ENCODE measurements around the gene ZNF670.

The ZNF670 gene

GRCh38 chr1:247103859-247104591 lies 25.4 kb upstream of the ZNF670 start, which contains the start of gene ZNF669:
ZNF669 (minus strand) TSS chr1:247104356; CDS start chr1:247104199, 157 bp downstream.
- Histone ChIP-seq H3K4me3 (ENCODE audit: low read length) (peak within 1 kb of the TSS; percentile 88), H3K4me1 (ENCODE audit: control insufficient read depth, insufficient read depth, low read length) (peaks cover 14% of the 10 kb centered on the region), H3K9me3 (ENCODE audit: control insufficient read depth, low read length) (peaks cover 26% of the 10 kb centered on the region), H3K27me3 (replicated peaks; ENCODE audit: control insufficient read depth, insufficient read depth, low read length) (no peaks in the 10 kb centered on the region), H3K36me3 (ENCODE audit: control insufficient read depth, insufficient read depth, low read length, severe bottlenecking) (peaks cover 27% of the 10 kb centered on the region), H3K9ac (ENCODE audit: low read length) (peak within 1 kb of the TSS; percentile 86)
- DNase-seq (ENCODE audit: low read depth): peak; percentile 99

DNA sequence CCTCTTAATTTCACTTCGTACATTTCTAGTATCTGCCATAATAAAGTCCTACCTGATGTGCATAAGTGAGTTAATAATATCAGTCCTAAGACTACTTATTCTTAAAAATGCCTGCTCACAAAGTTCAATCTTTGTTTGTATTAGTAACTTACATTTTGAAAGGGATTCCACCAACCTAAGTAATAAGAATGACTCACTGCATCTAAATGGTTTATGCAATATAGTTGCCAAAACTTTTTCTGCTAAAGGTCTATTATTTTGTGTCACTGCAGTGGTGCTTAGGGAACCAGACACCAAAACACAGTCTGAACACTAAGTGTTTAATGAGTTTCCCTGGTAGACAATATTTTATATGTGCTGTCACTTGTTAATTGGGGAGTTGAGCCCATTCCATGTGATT lies 23.8 kb upstream of the ZNF670 start:
- H3K36me3 ChIP-seq (ENCODE audit: control insufficient read depth, insufficient read depth, low read length, severe bottlenecking): peaks cover 37% of the 10 kb centered on the region
- H3K9me3 ChIP-seq (ENCODE audit: control insufficient read depth, low read length): peaks cover 40% of the 10 kb centered on the region
- DNase-seq (ENCODE audit: low read depth): peak; percentile 59
- H3K27me3 ChIP-seq (replicated peaks; ENCODE audit: control insufficient read depth, insufficient read depth, low read length): no peaks in the 10 kb centered on the region
- no peak overlapping the region for H3K9ac ChIP-seq (ENCODE audit: low read length)
- H3K4me1 ChIP-seq (ENCODE audit: control insufficient read depth, insufficient read depth, low read length): peaks cover 14% of the 10 kb centered on the region
- peak overlapping the region; percentile 88 for H3K4me3 ChIP-seq (ENCODE audit: low read length)

GRCh38 chr1:247100676-247101279 lies 22.2 kb upstream of the ZNF670 start:
- Histone ChIP-seq H3K27me3 (replicated peaks; ENCODE audit: control insufficient read depth, insufficient read depth, low read length) (no peaks in the 10 kb centered on the region), H3K9me3 (ENCODE audit: control insufficient read depth, low read length) (peaks cover 48% of the 10 kb centered on the region), H3K9ac (ENCODE audit: low read length) (no peak overlapping the region), H3K36me3 (ENCODE audit: control insufficient read depth, insufficient read depth, low read length, severe bottlenecking) (peaks cover 42% of the 10 kb centered on the region), H3K4me3 (ENCODE audit: low read length) (peak overlapping the region; percentile 54), H3K4me1 (ENCODE audit: control insufficient read depth, insufficient read depth, low read length) (peaks cover 14% of the 10 kb centered on the region)
- DNase-seq (ENCODE audit: low read depth): no peak

GRCh38 chr1:247096958-247097357 lies 18.3 kb upstream of the ZNF670 start:
- H3K36me3 ChIP-seq (ENCODE audit: control insufficient read depth, insufficient read depth, low read length, severe bottlenecking): peaks cover 41% of the 10 kb centered on the region
- DNase-seq (ENCODE audit: low read depth): no peak

GRCh38 chr1:247096544-247096943 lies 17.9 kb upstream of the ZNF670 start:
- Histone ChIP-seq H3K9me3 (ENCODE audit: control insufficient read depth, low read length) (peaks cover 40% of the 10 kb centered on the region), H3K27me3 (replicated peaks; ENCODE audit: control insufficient read depth, insufficient read depth, low read length) (no peaks in the 10 kb centered on the region), H3K4me3 (ENCODE audit: low read length) (no peak overlapping the region), H3K4me1 (ENCODE audit: control insufficient read depth, insufficient read depth, low read length) (no peaks in the 10 kb centered on the region), H3K9ac (ENCODE audit: low read length) (no peak overlapping the region), H3K36me3 (ENCODE audit: control insufficient read depth, insufficient read depth, low read length, severe bottlenecking) (peaks cover 36% of the 10 kb centered on the region)
- no peak for DNase-seq (ENCODE audit: low read depth)

More at GRCh38 chr1:247096958-247097357, 18.3 kb upstream of the ZNF670 start:
- H3K4me3 ChIP-seq (ENCODE audit: low read length): no peak overlapping the region
- H3K27me3 ChIP-seq (replicated peaks; ENCODE audit: control insufficient read depth, insufficient read depth, low read length): no peaks in the 10 kb centered on the region
- no peak overlapping the region for H3K9ac ChIP-seq (ENCODE audit: low read length)
- H3K4me1 ChIP-seq (ENCODE audit: control insufficient read depth, insufficient read depth, low read length): peaks cover 2% of the 10 kb centered on the region
- H3K9me3 ChIP-seq (ENCODE audit: control insufficient read depth, low read length): peaks cover 45% of the 10 kb centered on the region

GRCh38 chr1:247096112-247096511 lies 17.5 kb upstream of the ZNF670 start:
- Histone ChIP-seq H3K4me3 (ENCODE audit: low read length) (no peak overlapping the region), H3K9ac (ENCODE audit: low read length) (no peak overlapping the region), H3K27me3 (replicated peaks; ENCODE audit: control insufficient read depth, insufficient read depth, low read length) (no peaks in the 10 kb centered on the region), H3K36me3 (ENCODE audit: control insufficient read depth, insufficient read depth, low read length, severe bottlenecking) (peaks cover 32% of the 10 kb centered on the region), H3K9me3 (ENCODE audit: control insufficient read depth, low read length) (peaks cover 36% of the 10 kb centered on the region), H3K4me1 (ENCODE audit: control insufficient read depth, insufficient read depth, low read length) (no peaks in the 10 kb centered on the region)
- no peak for DNase-seq (ENCODE audit: low read depth)

DNA sequence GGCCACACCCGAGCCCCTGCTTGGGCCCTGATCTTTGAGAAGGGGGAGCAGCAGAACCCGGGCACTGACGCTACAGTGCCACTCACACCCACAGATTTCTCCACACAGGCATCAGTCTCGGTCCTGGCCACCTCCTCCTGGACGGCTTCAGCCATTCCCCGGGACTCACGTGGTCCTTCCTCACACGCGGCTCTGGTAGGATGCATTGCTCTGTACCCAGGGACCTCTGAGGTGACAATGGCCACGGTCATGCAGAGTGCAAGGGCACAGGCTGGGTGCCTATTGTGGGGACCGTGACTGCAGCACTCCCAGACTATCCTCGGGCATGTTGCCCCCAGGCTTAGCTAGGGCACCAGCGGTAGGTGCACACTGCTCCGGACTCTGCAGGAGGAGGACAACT lies 11.8 kb upstream of the ZNF670 start:
- Histone ChIP-seq H3K27me3 (replicated peaks; ENCODE audit: control insufficient read depth, insufficient read depth, low read length) (no peaks in the 10 kb centered on the region), H3K36me3 (ENCODE audit: control insufficient read depth, insufficient read depth, low read length, severe bottlenecking) (no peaks in the 10 kb centered on the region), H3K9me3 (ENCODE audit: control insufficient read depth, low read length) (no peaks in the 10 kb centered on the region), H3K4me3 (ENCODE audit: low read length) (no peak overlapping the region), H3K4me1 (ENCODE audit: control insufficient read depth, insufficient read depth, low read length) (no peaks in the 10 kb centered on the region), H3K9ac (ENCODE audit: low read length) (no peak overlapping the region)
- DNase-seq (ENCODE audit: low read depth): no peak

GRCh38 chr1:247089616-247090375 lies 11.2 kb upstream of the ZNF670 start:
- Histone ChIP-seq H3K9ac (ENCODE audit: low read length) (no peak overlapping the region), H3K4me1 (ENCODE audit: control insufficient read depth, insufficient read depth, low read length) (no peaks in the 10 kb centered on the region)
- no peak for DNase-seq (ENCODE audit: low read depth)

GRCh38 chr1:247088967-247089366 lies 10.4 kb upstream of the ZNF670 start:
- no peaks in the 10 kb centered on the region for H3K4me1 ChIP-seq (ENCODE audit: control insufficient read depth, insufficient read depth, low read length)
- H3K4me3 ChIP-seq (ENCODE audit: low read length): no peak overlapping the region
- H3K27me3 ChIP-seq (replicated peaks; ENCODE audit: control insufficient read depth, insufficient read depth, low read length): no peaks in the 10 kb centered on the region
- H3K36me3 ChIP-seq (ENCODE audit: control insufficient read depth, insufficient read depth, low read length, severe bottlenecking): no peaks in the 10 kb centered on the region
- H3K9ac ChIP-seq (ENCODE audit: low read length): no peak overlapping the region
- H3K9me3 ChIP-seq (ENCODE audit: control insufficient read depth, low read length): no peaks in the 10 kb centered on the region
- no peak for DNase-seq (ENCODE audit: low read depth)

More at GRCh38 chr1:247089616-247090375, 11.2 kb upstream of the ZNF670 start:
- Histone ChIP-seq H3K9me3 (ENCODE audit: control insufficient read depth, low read length) (no peaks in the 10 kb centered on the region), H3K4me3 (ENCODE audit: low read length) (no peak overlapping the region), H3K36me3 (ENCODE audit: control insufficient read depth, insufficient read depth, low read length, severe bottlenecking) (no peaks in the 10 kb centered on the region), H3K27me3 (replicated peaks; ENCODE audit: control insufficient read depth, insufficient read depth, low read length) (no peaks in the 10 kb centered on the region)

DNA sequence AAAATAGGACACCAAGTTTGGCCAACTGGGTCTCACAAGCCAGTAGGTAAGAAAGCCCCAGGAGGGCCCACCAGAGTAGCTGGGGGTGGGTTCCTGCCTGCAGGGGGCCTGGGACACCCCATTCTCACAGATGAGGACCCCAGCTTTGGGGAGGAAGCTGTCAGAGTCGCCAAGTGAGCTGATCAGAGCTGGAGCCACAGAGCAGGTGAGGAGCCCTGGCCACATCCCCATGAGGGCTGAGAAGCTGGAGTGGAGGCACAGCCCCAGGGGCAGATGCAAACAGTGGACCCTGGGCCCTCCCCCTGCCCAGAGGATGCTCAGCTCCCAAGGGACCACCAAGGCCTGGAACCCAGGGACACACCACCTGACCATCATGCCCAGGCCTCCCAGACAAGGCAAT lies 8.6 kb upstream of the ZNF670 start:
- Histone ChIP-seq H3K9me3 (ENCODE audit: control insufficient read depth, low read length) (peaks cover 3% of the 10 kb centered on the region), H3K36me3 (ENCODE audit: control insufficient read depth, insufficient read depth, low read length, severe bottlenecking) (no peaks in the 10 kb centered on the region), H3K9ac (ENCODE audit: low read length) (no peak overlapping the region), H3K4me3 (ENCODE audit: low read length) (no peak overlapping the region), H3K27me3 (replicated peaks; ENCODE audit: control insufficient read depth, insufficient read depth, low read length) (no peaks in the 10 kb centered on the region), H3K4me1 (ENCODE audit: control insufficient read depth, insufficient read depth, low read length) (no peaks in the 10 kb centered on the region)
- no peak for DNase-seq (ENCODE audit: low read depth)

GRCh38 chr1:247085310-247085709 lies 6.7 kb upstream of the ZNF670 start:
- Histone ChIP-seq H3K9ac (ENCODE audit: low read length) (no peak overlapping the region), H3K27me3 (replicated peaks; ENCODE audit: control insufficient read depth, insufficient read depth, low read length) (no peaks in the 10 kb centered on the region), H3K9me3 (ENCODE audit: control insufficient read depth, low read length) (peaks cover 3% of the 10 kb centered on the region), H3K36me3 (ENCODE audit: control insufficient read depth, insufficient read depth, low read length, severe bottlenecking) (no peaks in the 10 kb centered on the region), H3K4me3 (ENCODE audit: low read length) (no peak overlapping the region), H3K4me1 (ENCODE audit: control insufficient read depth, insufficient read depth, low read length) (no peaks in the 10 kb centered on the region)
- no peak for DNase-seq (ENCODE audit: low read depth)

Data from adipocyte (in vitro differentiated cells).